TTC549 (cell line): Measurements from ENCODE around the gene PPP1R14B.

Source experiments
- FAIRE-seq: peaks from 2 replicates; lab custom pipeline; 2012; peaks lifted over from hg19 to GRCh38; lab: Jason Lieb, UNC

Gene PPP1R14B

DNA sequence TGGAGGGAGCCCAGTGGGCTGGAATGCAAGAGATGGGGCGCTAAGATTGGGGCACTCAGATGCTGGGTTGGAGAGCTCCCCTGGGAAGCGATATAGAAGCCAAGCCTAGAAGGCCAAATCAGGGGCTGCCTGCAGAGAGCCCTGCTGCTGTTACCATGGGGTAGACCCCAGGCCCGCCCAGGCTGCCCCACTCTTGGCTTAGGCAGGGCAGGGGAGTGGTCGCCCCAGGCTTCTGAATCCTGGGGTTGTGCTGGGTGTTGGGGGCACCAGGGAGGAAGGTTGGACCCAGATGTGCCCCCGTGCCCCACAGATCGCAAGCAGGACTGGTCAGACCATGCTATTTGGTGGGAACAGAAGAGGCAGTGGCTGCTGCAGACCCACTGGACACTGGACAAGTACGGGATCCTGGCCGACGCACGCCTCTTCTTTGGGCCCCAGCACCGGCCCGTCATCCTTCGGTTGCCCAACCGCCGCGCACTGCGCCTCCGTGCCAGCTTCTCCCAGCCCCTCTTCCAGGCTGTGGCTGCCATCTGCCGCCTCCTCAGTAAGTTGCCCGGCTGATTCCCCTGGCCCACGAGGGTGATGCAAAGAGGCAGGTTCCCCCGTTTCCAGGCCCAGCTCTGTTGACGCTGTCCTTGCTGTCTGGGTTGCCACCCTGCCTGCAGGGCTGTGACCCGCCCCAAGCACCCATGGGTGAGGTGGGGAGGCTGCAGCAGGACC, 36.3 kb downstream of the PPP1R14B start:
- FAIRE-seq = no peak

- no peak for FAIRE-seq
Measured at GRCh38 chr11:64209563-64209843, 37.2 kb downstream of the PPP1R14B start.

- FAIRE-seq = no peak
Measured at GRCh38 chr11:64208796-64209562, 37.8 kb downstream of the PPP1R14B start.

DNA sequence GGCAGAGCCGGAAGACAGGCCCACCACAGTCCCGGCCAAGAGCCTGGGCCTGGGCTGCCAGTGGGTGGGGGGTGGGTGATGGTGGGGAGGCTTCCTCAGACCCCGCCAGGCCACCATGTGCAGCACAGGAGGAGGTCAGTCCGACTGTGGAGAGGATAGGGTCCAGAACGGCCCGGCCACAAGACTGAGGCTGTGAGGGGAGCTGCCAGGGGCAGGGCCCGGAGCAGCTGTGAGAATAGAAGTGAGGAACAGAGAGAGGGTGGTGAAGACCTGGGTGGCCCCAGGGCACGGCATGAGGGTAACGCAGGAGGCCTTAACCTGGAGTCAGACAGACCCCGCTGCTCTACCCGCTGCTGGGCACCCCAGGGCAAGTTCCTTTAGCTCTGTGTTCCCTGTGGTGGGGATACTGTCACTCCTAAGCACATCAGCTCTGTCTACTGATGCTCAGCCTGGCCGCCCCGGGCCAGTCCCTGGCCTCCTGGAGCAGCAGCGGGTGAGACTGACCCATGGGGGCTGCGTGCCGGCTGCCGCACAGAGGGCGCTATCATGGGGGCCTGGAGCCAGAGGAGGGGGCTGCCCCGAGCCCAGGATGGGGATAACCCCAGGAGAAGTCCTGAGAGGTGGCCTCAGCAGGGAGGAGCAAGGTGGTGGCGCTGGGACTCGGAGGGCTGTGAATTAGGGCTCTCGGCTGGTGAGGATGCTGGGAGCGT, 38.5 kb downstream of the PPP1R14B start:
- FAIRE-seq = no peak

DNA sequence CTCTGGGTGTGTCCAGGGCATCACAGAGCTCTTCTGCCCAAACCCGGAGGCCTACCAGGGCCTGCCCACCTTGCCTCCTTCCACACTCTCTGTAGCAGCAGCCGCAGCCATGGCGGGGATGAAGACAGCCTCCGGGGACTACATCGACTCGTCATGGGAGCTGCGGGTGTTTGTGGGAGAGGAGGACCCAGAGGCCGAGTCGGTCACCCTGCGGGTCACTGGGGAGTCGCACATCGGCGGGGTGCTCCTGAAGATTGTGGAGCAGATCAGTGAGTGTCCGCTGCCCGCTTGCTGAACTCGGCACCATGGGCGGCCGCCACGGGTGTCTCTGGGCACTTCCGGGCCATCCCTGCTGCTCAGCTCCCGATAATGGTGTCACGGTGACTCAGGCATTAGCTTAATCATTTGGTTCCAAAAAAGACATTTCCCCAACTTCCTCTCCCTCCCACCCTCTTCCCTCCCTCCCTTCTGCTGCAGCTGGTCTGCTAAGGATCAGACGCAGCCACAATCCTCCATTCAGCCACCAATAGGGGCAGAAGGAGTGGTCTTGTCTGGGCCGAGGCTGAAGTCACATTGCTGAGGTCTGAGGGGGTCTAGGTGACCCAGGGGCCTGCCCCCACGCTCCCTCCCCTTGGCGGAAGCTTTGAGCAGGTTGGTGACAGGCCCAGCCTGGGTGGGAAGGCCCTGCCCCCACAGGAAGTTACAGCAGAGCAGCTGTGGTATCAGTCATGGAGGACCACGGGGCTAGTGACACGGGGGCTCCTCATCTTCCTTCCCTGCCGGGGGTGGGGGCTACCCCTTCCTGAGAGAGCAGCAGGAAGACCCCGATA, 39.3 kb downstream of the PPP1R14B start:
- FAIRE-seq = no peak

GRCh38 chr11:64206457-64207255, 40.1 kb downstream of the PPP1R14B start, which contains the start of gene FERMT3:
TSS of gene FERMT3 (plus strand) at chr11:64206721. CDS start at chr11:64207365, 644 bp downstream.
- no peak for FAIRE-seq

DNA sequence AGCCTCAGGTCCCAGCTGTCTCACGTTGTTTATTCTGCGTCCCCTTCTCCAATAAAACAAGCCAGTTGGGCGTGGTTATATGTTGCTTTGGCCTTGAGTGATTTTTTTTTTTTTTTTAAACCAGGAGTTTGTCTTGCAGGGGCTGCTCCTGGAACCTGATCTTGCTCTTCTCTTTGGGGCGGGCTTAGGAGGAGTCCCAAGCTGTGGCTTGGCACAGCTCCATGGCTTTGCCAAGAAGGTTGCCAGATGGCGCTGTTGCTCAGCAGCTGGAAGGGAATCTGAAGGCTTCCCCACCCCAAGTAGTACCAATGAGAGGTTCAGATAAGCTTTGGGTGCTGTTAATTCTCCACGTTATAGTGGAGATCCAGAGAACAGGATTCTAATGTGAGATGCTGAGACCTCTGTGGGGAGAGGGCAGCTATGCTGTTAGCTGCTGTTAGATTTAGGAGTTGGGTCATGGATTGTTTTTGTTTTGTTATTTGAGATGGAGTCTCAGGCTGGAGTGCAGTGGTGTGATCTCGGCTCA, 42.2 kb downstream of the PPP1R14B start:
- no peak for FAIRE-seq

DNA sequence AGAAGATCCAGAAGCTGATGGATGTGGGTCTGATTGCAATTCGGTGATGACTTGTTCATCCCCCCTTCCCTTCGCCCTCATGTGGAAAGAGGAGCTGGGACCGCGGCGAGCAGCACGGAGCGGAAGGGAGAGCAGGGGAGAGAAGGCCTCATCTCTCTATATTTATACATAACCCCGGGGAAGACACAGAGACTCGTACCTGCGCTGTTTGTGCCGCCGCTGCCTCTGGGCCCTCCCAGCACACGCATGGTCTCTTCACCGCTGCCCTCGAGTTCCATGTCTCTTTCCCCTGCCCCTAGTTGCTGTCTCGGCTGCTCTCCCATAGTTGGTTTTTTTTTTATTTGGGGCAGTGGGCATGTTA, 42.7 kb downstream of the PPP1R14B start:
- no peak for FAIRE-seq

DNA sequence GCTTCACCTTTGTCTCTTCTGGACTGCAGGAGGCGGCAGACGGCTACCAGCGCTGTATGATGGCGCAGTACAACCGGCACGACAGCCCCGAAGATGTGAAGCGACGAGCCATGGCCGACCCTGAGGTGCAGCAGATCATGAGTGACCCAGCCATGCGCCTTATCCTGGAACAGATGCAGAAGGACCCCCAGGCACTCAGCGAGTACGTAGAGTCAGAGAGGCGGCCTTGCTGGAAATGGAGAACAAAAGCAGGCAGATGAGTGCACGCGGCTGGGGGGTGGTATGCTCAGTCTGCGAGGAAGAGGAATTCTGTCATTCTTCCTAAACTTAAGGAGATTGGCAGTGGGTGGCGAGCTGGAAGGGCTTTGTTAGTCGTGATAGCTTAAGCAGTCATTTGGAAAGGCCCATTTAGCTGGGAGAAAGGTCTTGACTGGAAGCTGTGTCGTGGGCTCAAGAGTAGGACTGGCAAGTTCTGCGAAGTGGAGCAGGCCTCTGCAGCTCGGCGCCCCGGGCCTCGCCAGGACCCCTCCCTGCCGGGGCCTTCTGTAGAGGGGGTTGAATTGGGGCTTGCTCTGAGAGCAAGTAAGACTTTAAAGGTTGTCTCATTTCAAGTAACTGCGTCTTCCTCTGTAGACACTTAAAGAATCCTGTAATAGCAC, 43.2 kb downstream of the PPP1R14B start:
- FAIRE-seq = no peak

DNA sequence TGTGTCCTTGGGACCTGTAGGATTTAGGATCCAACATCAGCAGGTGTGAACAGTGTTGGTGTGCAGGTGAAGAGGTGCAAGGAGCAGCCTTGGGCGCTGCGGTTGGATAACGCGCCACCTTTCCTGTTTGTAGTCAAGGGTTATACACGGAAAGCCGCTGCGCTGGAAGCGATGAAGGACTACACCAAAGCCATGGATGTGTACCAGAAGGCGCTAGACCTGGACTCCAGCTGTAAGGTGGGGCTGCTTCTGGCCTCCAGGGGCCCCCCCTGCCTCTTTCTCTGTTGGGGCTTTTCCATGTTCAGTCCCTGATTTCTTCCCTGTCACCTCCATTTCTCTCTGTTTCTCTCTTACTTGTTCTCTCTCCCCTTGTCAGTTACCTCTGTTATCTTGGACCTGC, 43.8 kb downstream of the PPP1R14B start:
- no peak for FAIRE-seq

DNA sequence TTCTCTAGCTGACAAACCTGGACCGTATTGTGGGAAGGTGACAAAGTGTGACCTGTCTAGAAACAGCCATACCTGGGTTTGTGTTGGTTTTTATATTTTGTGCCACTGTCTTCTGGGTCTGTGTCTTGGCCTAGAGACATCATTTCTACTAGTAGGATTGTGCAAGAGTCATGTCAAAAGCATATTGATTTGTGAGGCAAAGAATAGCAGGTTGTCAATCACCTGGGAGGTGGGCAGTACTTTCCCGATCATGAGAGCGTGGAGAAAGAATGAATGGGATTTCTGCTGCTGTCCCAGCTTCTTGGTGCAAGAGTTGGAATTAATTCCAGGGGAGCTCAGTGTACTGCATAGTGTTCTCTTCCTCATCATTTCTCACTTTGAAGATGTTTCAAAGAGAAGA, 45.2 kb downstream of the PPP1R14B start:
- no peak for FAIRE-seq

- FAIRE-seq = no peak
Measured at GRCh38 chr11:64198511-64198910, 48.2 kb downstream of the PPP1R14B start.

DNA sequence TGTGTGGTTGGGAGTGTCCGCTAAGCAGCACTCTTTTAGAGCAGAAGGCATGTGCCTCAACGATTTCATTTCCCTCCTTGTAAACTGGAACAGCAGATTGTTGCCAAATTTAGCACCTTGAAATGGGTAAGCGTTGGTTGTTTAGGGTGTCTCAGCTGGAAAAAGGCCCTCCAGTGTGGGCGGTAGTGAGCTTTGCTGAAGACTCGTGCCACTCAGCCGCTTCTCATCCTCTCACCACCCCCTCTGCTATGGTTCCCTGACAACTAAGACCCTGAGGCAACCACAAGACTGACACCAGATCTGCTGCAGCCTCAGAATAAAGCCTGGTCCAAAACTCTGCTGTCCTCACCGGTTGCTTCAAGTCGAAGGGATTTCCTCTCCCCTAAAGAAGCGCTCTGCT, 50.1 kb downstream of the PPP1R14B start:
- no peak for FAIRE-seq
